Activated CD8-positive, alpha-beta memory T cell treated with anti-CD3 and anti-CD28 coated beads for 1 hour (primary cell): Measurements from ENCODE around the gene LAMA1.

Source experiments
- DNase-seq, 2 donors: peaks; one replicate each; pipeline ENCODE4 v3.0.0-alpha.2; 2020; ENCODE audit warnings: low read depth in 1 of 2; ENCODE audit errors: extremely low read depth in 1 of 2

LAMA1 gene

DNA sequence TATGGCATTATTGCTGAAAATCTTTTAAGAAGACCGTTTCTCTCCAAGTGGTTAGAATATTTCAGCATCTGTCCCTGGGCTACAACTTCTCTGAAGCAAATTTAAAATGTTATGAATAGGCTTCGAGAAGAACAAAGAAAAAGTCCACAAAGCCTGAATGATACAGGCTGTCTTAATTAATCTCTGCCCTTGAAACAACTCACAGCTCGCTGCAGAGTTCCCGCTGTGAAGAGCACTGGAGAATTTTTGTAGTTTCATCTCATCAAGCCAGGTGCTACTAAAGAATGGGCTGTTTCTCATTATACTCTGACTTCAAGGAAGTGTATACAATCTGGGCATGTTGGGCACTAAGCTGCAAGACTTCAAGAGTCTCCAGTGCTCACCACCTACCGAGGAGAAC is 67.6 kb downstream of the LAMA1 start:
- DNase-seq: no peak

DNA sequence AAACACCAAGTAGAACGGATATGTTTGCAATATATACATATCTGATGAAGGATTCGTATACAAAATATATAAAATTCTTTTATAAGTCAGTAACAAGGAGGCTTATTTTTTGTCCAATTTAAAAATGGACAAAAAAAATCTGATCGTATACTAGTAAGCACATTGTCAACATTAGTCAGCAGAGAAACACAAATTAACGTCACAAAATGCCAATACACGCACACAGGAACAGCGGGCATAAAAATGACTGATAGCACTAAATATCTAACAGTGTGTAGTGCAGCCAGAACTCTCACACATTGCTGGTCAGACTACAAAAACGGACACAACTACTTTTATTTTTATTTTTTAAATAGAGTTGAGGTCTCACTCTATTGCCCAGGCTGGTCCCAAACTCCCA is 69.5 kb downstream of the LAMA1 start:
- DNase-seq: no peak

DNA sequence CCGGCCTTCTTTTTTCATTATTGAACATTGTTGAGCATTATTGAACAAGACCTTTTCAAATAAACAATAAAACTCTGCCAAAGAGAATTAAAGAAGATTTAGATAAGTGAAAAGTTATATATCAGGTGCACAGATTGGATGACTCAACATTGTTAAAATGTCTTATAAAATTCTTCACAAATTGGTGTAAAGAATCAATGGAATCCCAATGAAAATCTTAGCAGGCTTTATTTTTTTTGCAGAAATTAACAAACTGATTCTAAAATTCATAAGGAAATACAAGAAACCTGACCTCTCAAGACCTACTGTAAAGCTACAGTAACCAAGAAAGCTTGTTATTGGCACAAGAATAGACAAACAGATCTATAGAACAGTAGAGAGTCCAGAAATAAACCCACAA is 70.3 kb downstream of the LAMA1 start:
- DNase-seq: no peak

DNA sequence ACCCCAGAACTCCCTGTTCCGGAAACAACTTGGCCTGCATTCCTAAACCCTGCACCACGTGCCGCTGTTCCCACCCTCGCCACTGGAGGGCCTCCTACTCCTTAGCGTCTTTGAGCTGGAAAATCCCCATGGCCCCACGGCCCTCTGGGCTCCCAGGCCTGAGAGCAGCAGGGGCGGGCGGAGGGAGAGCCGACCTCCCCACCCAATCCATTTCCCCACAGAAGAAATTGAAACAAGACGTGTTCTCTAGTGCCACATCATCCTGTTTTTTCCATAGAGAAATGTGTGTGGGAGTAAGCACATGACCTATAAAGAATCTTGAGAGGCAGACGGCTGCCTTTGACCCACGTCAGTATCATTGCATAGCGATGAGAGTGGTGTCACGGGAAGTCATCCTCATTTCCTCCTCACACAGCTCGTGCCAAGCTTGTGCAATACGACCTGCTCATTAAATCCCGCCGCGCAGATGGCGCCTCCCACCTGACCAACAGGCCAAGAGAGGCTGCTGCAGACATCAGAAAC is 79.2 kb downstream of the LAMA1 start:
- no peak for DNase-seq

DNA sequence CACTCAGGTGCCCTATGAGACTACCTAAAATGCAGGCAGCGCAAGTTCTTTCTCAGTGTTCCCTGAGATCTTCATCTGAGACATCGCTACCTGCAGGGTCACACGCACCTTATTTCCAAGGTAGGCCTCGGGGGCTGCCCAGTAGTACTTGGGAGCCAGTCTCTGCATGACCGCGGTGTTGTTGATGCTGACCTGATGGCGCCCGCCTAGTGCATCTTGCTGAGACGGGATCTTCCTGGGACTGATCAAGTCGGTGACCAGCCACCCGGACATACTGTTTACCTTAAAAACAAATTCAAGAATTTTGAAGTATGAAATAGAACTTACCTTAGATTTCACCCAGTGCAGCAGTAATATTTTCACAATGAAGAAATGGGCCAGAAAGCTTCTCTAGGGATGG is 80.1 kb downstream of the LAMA1 start:
- DNase-seq: no peak

DNA sequence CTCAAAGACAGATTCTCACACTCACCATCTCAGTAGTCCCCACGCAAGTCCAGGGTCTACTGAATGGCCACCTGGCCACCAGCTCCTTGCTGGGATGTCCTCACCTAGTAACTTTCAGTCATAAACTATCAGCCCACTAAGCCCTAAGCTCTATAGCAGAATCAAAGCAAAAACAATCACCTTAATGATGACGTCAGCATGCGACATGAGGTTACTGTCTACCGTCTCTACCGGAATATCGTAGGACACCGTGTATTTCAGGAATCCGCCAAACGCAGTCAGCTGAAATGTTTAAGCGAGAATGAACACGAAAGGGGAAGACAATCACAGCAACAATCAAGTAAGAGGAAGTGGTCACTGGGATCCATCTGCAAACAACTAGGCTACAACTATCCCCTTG is 81.8 kb downstream of the LAMA1 start:
- no peak for DNase-seq

DNA sequence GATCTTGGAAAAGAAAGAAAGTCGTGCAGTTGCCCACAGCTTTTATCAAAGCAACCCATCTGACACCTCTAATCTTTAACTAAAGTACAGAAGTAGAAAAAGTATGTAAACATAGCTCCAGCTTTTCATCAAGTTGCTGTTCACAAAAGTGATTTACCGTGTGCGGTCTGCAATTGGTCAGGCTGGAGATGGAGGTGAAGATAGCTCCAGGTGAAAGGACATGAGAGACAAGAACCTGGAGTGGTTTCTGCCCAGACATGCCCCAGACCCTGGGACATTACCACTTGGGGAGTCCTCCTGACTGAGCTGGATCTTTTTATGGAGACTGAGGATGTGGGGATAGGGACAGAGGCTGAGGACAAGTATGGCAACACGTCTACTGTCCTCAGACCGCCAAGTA is 82.7 kb downstream of the LAMA1 start:
- no peak for DNase-seq

DNA sequence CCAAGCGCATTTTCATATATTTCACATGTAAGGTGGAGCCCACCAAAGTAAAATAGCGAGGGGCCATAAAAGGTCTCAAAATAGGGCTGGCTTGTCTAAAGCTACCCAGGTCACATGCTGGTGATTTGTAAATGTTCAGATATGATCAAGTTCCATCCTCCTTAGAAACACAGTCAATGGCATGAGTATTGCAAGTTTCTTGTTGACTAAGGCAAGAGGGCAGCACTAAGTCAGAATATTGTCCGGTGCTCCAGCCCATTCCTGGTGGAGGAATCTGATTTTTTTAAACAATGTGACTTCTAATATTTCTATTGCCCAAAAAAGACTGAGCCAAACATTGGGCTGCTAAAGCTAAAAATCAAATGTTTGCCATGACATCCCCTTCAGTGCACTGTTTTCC is 85.1 kb downstream of the LAMA1 start:
- DNase-seq: no peak

DNA sequence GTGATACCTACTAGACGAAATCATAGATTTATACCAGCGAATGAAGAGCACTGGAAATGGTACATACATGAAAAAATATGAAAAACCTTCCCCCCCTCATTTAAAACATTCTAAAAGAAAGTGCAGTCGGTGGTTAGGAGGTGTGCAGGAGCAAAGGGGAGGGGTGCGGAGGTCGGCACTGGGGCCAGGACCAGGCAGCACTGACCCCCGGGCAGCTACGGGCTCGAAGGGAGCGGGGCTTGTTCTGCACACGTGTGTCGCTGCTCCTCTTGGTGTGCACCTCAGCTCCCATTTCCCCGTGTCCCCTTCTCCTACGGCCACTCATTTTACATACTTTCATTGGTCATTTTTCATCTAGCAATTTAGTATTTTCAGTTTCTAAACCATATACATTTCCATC is 89.0 kb downstream of the LAMA1 start:
- no peak for DNase-seq

DNA sequence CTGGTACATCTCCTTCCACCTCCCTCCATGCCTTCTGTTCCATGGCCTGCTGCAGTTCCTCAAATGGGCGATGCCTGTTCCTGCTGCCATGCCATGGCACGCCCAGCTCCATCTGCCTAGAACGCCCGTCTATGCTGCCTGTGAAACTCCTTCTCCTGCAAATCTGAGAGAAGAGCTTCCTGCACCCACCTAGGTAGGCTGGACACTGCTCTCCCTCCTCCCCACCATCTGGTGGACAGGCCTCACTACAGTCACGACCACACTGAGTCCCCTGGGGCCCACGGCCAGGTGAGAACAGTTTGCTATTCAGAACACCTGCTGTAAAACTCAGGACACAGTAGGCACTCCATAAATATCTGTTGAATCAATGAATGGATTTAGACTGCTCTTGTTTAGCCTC is 92.4 kb downstream of the LAMA1 start:
- no peak for DNase-seq

DNA sequence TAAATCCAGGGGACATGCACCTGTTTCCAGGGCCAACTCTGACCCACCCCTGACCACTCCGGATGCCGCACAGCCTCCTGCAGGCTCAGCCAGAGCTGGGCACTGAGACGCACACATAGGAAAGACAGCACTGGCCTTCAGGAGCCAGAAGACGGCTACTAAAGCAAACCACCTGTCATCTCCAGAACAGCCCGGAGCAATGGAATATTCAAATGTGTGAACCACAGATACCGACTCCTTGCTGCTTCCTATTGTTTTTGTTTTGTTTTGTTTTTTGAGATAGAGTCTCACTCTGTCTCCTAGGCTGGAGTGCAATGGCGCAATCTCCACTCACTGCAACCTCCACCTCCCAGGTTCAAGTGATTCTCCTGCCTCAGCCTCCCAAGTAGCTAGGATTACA is 94.0 kb downstream of the LAMA1 start:
- no peak for DNase-seq

DNA sequence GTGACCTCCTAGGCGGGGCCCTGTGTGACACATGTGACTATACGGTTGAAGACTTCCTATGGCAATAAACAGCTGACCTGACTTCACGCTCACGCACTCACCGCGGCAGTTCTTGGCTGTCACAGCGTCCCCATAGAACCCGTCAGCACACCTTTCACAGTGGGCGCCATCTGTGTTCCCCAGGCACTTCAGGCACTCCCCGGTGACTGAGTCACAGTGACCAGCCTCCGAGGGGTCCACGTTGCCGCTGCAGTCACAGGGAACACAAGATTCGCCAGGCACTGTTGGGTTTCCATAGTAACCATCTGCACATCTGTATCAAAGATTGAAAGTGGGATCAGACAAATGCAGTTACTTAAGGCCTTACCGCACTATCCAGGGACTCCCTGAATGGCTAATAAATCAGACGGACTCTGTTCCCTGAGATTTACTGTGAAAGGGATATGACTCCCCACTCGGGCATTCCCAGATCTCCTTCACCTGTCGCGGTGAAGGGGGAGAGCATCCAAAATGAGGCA is 94.5 kb downstream of the LAMA1 start:
- no peak for DNase-seq

DNA sequence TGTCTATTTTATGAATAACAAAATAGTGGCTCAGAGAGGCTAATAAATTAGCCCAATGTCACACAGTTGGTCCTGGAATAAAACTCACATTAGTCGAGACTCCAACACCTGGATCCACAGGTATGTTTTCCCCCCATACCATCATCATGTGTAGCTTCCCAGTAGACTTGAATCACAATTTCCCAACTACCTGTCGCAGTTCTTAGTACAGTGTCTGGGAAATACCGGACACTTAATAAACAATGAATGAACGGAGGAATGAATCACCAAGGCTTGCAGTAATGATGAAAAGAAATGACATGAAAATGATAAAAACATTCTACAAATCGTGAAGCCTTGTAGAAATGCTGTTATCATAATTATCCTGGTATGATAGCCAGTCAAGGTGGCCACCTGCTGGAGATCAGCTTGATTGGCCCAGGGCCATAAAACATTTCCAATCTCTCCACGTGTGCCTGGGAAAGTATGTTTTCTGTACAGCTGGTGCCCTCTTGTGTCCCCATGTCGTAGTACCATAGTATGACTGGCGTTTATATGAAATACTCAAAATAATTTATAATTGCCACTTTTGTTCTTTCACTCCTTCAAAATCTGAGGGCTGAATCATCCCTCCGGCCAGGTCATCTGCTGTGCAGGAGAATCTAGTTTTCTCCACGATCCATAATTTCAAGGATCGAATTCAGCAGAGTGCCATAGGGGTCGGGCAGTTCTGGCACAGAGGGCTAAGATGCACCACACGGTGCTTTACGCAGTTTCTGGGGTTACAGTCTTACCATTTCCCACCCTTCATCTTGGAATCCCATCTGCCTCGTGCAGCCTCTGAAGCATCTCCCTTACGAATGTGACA is 95.4 kb downstream of the LAMA1 start:
- no peak for DNase-seq

DNA sequence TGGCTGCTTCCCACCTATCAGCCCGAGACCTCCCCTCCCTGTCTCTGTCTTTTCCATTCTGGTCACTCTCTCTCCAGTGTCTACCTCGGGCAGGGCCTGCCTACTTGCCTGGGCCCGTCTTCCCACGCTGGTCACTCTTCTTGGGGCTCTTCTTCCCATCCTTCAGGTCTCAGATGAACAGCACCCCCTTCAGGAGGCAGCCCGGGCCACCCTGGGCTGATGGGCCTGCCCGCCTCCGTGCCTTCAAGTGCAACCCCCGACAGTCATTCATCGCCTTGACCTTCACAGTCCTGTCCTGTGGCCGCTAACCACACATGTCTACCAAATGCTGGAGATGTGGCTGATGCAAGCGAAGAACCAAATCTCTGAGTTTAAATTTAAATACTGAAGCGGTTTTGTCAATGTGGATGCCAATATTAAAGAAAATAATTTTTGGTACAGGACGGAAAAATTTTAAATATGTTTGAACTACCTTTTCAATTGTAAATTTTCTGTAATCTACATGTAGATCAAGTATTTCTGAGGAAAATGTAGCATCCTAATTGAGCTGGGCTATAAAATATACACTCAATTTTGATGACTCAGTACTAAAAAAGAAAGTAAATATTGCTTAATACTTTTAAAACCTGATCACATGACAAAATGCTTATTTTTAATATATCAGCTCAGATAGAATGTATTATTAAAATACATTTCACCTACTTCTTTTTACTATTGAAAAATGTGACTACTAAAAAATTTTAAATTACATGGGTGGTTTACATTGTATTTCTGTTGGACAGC is 96.4 kb downstream of the LAMA1 start:
- no peak for DNase-seq

DNA sequence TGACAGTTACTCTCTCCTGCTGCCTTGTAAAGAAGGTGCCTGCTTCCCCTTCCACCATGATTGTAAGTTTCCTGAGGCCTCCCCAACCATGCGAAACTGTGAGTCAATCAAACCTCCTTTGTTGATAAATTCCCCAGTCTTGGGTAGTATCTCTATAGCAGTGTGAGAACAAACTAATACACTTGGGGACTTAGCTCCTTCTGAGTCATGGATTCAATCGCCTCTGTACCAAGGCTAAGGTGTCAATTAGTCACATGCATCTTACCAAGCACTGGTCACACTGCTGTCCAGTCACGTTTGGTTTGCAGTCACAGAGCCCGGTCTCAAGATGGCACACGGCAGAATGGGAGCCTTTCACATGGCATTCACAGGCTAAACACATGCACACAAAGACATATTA is 100.6 kb downstream of the LAMA1 start:
- DNase-seq: no peak

DNA sequence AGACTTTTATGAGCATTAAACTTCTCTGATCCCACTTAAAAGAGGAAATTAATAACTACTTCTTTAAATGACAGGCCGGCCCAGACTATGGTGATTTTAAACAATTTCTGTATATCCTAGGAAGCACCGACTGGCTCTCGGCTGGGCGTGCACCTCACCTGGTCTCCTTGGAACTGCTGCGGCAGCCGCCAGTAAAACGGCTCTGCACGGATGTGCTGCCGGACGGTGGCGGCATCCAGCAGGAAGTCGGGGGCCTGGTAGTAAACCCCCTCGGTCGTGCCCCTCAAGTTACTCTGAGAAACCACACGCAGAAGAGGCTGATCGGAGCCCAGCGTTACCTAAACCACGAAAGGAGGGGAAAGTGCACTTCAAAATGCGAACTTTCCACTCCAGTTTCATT is 106.5 kb downstream of the LAMA1 start:
- no peak for DNase-seq

DNA sequence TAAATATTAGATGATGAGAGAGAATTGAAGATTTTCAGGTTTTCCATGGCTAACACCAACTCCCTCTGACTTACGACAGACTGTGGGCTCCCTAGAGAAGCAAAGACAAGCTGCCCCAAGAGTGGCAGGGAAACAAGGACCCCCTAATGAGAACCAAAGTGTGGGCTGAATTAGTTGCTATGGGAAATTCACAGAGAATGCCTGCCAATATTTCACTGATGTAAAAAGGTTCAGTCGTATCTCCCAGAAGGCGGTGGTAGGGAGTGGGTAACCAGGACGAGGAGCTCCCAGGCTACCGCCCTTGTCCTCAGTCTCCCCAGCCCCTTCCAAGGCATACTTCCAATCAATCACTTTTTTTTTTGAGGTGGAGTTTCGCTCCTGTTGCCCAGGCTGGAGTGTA is 113.6 kb downstream of the LAMA1 start:
- no peak for DNase-seq

DNA sequence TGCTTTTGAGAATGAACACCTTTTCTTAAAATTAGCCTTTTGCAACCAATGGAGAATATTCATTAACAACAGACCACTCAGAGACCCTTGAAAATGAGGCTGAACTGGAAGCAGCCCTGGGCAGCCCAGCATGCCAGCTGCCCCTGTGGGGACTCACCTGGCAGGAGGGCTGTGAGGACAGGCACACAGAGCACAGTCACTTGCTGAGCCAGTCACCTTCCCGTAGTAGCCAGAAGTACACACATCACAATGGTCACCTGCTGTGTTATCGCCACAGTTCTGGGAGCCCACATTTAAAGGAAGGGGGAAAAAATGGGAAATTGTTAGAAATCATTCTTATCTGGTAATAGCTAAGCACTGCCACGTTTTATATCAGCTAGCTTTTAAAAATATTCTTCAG is 115.5 kb downstream of the LAMA1 start:
- DNase-seq: no peak

DNA sequence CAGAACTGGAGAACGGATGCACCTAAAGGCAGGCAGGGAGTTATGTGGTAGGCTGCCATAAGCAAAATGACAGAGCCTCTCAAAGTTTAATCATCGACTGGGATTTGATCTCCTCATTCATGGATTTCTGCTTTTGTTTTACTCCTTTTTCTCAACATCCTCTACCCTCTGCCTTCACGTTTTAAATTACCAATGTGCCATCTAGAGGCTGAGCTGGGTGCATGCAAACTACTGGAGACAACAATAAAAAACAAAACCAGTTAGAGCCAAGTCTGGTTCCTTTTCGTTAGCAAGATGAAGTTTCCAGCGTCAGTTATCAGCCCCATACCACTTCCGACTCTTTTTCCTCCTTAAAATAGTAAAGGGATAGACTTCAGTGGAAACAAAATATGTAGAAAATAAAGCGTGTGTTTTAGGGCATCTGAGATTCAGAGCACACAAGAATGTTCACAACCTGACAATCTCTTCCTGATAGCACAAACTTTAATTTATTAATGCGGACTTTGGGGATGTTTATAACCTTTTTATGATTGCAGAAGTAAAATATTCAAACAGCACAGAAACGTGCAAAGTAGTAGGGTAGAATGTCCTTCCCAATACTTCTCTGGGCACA is 117.0 kb downstream of the LAMA1 start:
- no peak for DNase-seq

DNA sequence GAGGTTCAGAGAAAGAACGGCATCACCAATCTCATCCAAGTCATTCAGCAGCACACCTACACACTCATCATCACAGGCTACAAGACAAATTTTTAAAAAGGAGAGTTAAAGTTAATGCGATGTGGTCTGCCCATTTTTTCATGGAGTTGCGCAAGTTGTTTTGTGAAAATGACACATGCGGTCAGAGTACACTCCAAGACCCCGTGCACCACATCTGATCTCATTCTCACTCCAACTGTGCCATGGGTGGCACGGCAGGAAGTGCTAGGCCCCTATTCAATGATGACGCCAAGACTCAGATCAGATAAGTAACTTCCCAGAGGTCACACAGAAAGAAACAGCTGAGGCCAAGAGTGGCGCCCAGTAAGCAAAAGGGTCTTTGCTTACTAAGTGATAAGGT is 119.8 kb downstream of the LAMA1 start:
- no peak for DNase-seq

DNA sequence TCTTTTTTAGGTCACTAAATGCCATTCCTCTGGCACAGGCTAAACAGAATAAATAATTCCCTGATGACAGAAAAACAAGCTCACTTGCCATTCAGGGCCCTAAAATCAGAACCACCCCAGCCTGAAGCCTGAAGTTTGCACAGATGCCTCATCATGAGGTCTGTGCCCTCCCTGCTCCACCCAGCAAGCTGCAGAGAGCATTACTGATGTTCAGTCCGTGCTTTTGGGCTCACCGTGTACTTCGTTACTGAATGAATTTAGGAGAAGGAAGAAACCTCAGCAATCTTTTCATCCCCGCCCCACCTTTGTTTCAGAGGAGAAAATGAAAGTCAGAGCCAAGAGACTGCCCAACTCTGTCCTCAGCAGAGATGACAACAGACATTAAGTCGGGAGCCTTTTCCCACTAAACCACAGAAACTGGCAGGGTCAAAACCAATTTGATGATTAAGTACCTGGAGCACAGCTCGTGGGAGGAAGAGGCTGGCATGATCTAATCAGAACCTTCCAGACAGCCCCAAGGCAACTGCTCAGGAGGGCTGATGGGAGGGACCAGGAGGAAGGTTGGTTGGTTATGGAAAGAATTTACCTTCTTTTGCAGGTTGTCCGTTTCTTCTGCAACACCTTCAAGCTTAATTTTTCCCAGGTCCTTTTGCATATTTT is 122.7 kb downstream of the LAMA1 start:
- no peak for DNase-seq
